Liver (tissue), 9 donors: Measurements from ENCODE around the gene AS3MT. TPM values are rescaled to one million over a fixed set of nuclear protein-coding genes. Genes with fewer than 3 reads are reported as not detected.
A peak's percentile ranks its signal among the peaks of the same experiment; 100 is the strongest.
"Not testable (repeated sequence)": the region's sequence is repeated elsewhere in the genome, so short reads cannot be mapped to it uniquely, and the experiment has no call there.

Experiments used
- DNase-seq: peaks from one replicate; pipeline ENCODE4 v3.0.0-alpha.2; 2017; ENCODE audit warnings: low spot score
- H3K27ac ChIP-seq, 2 donors: one replicate each; pipeline ENCODE4 v1.7.0; 2013; ENCODE audit warnings: inconsistent platforms in 2 of 2, low read length in 2 of 2, control low read depth in 1 of 2, low read depth in 1 of 2, mild to moderate bottlenecking in 1 of 2
- H3K27me3 ChIP-seq, 4 donors: one replicate each; pipeline versions ENCODE4 v1.6.1 to v1.7.0; 2013; ENCODE audit warnings: low read length in 3 of 4, inconsistent platforms in 1 of 4, mild to moderate bottlenecking in 1 of 4, moderate library complexity in 1 of 4; ENCODE audit not compliant: control insufficient read depth in 4 of 4, insufficient read depth in 4 of 4
- H3K36me3 ChIP-seq, 4 donors: one replicate each; pipeline versions ENCODE4 v1.6.1 to v1.7.0; 2013; ENCODE audit warnings: low read length in 3 of 4, mild to moderate bottlenecking in 3 of 4, low read depth in 1 of 4, moderate library complexity in 1 of 4; ENCODE audit not compliant: control insufficient read depth in 4 of 4, insufficient read depth in 3 of 4
- H3K4me1 ChIP-seq, 4 donors: one replicate each; pipeline versions ENCODE4 v1.6.1 to v1.7.0; 2013; ENCODE audit warnings: low read length in 3 of 4, mild to moderate bottlenecking in 3 of 4, moderate library complexity in 1 of 4; ENCODE audit not compliant: control insufficient read depth in 4 of 4, insufficient read depth in 4 of 4
- H3K4me3 ChIP-seq, 3 donors: one replicate each; pipeline versions ENCODE4 v1.6.1 to v1.7.0; 2013; ENCODE audit warnings: low read length in 3 of 3, control low read depth in 1 of 3, low read depth in 1 of 3, mild to moderate bottlenecking in 1 of 3
- H3K9ac ChIP-seq, 2 donors: one replicate each; pipeline ENCODE4 v1.7.0; 2013; ENCODE audit warnings: low read length in 2 of 2, mild to moderate bottlenecking in 2 of 2, moderate library complexity in 2 of 2, control low read depth in 1 of 2, low read depth in 1 of 2
- H3K9me3 ChIP-seq, 4 donors: one replicate each; pipeline versions ENCODE4 v1.6.1 to v1.7.0; 2013; ENCODE audit warnings: low read length in 3 of 4; ENCODE audit not compliant: control insufficient read depth in 4 of 4
- EGR1 ChIP-seq, 2 donors: IDR thresholded peaks; 2 replicates each; pipeline ENCODE4 v1.6.1; 2016 to 2018; ENCODE audit warnings: antibody characterized with exemption in 2 of 2, low read depth in 2 of 2
- FOXA1 ChIP-seq: IDR thresholded peaks from 2 replicates; pipeline ENCODE4 v1.6.1; 2016; ENCODE audit warnings: antibody characterized with exemption
- FOXA2 ChIP-seq: IDR thresholded peaks from 2 replicates; pipeline ENCODE4 v1.6.1; 2016; ENCODE audit warnings: antibody characterized with exemption
- HNF4A ChIP-seq, 2 donors: conservative IDR thresholded peaks; 2 replicates each; pipeline ENCODE4 v1.6.1; 2016; ENCODE audit warnings: antibody characterized with exemption in 2 of 2, mild to moderate bottlenecking in 2 of 2
- HNF4G ChIP-seq: IDR thresholded peaks from 2 replicates; pipeline ENCODE4 v1.6.1; 2016; ENCODE audit warnings: antibody characterized with exemption
- JUND ChIP-seq, 2 donors: IDR thresholded peaks; 2 replicates each; pipeline ENCODE4 v1.6.1; 2016; ENCODE audit warnings: antibody characterized with exemption in 2 of 2
- RAD21 ChIP-seq, 2 donors: IDR thresholded peaks; 2 replicates each; pipeline ENCODE4 v1.6.1; 2016; ENCODE audit warnings: antibody characterized with exemption in 2 of 2, mild to moderate bottlenecking in 2 of 2
- RXRA ChIP-seq, 2 donors: IDR thresholded peaks; 2 replicates each; pipeline ENCODE4 v1.6.1; 2017 to 2018; ENCODE audit warnings: antibody characterized with exemption in 2 of 2, mild to moderate bottlenecking in 1 of 2
- SP1 ChIP-seq: IDR thresholded peaks from 2 replicates; pipeline ENCODE4 v1.6.1; 2018; ENCODE audit warnings: antibody characterized with exemption, mild to moderate bottlenecking
- YY1 ChIP-seq: IDR thresholded peaks from 2 replicates; pipeline ENCODE4 v1.6.1; 2016; ENCODE audit warnings: antibody characterized with exemption, mild to moderate bottlenecking
- ZBTB33 ChIP-seq: IDR thresholded peaks from 2 replicates; pipeline ENCODE4 v1.6.1; 2016; ENCODE audit warnings: antibody characterized with exemption
- WGBS: extraction: QIAGEN DNeasy Blood & Tissue Kit; methylation state at CpG from one replicate; pipeline ENCODE4 v1.1.7; 2013; 5-methylcytosine and 5-hydroxymethylcytosine counted together
- polyA plus RNA-seq, 2 donors: library from polyadenylated mRNA; stranded (reverse) in 1 of 2; unstranded in 1 of 2; fragments of 200-250 nt in 1 of 2; fragments of >200 nt in 1 of 2; fragmentation: Nextera tagmentation in 1 of 2; extraction: Ambion mirVana in 1 of 2; gene quantifications; one replicate each; pipeline versions ENCODE4 v1.2.1 to v1.2.3, GENCODE V29; 2013 to 2015
- total RNA-seq, 2 donors: library from RNA; depleted of rRNA; stranded (reverse); fragments of >200 nt; gene quantifications; one replicate each; pipeline ENCODE4 v1.2.3, GENCODE V29; 2014
- TF ChIP-seq, protein P1 (sequence below): fragments of 150-350 bp; IDR thresholded peaks from 2 replicates; pipeline ENCODE4 v1.5.1; 2017; ENCODE audit warnings: improper control_type of control experiment, low read depth, low read length; ENCODE audit not compliant: missing input control
- TF ChIP-seq, protein P2 (sequence below): IDR thresholded peaks from 2 replicates; pipeline ENCODE4 v1.6.1; 2016; ENCODE audit warnings: antibody characterized with exemption, mild to moderate bottlenecking
- TF ChIP-seq, protein P3 (sequence below): IDR thresholded peaks from 2 replicates; pipeline ENCODE4 v1.6.1; 2016; ENCODE audit warnings: antibody characterized with exemption
- donor health status: healthy.
- donor health status: healthy.
- donor health status: healthy.
- donor health status: healthy.
- donor health status: healthy.

The AS3MT gene
- total and polyA plus RNA-seq, 4 donors: 13.4 to 38.1 (median 16.2) TPM

- peak in 1 of 2 donors; percentile 26 for TF ChIP-seq HNF4A (conservative IDR thresholded peaks at IDR 0.05)
- peak; percentile 13 for TF ChIP-seq SP1
- TF ChIP-seq, protein P1, sequence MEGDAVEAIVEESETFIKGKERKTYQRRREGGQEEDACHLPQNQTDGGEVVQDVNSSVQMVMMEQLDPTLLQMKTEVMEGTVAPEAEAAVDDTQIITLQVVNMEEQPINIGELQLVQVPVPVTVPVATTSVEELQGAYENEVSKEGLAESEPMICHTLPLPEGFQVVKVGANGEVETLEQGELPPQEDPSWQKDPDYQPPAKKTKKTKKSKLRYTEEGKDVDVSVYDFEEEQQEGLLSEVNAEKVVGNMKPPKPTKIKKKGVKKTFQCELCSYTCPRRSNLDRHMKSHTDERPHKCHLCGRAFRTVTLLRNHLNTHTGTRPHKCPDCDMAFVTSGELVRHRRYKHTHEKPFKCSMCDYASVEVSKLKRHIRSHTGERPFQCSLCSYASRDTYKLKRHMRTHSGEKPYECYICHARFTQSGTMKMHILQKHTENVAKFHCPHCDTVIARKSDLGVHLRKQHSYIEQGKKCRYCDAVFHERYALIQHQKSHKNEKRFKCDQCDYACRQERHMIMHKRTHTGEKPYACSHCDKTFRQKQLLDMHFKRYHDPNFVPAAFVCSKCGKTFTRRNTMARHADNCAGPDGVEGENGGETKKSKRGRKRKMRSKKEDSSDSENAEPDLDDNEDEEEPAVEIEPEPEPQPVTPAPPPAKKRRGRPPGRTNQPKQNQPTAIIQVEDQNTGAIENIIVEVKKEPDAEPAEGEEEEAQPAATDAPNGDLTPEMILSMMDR: no peak
- Histone ChIP-seq H3K4me1 (peaks cover 1 to 10% (median 7%) of the 10 kb centered on the region in 4 donors), H3K9me3 (peaks cover 0 to 7% (median under 1%) of the 10 kb centered on the region in 4 donors), H3K27me3 (no peaks in the 10 kb centered on the region), H3K4me3 (no peak within 1 kb of the TSS), H3K27ac (no peak within 1 kb of the TSS), H3K36me3 (no peaks in the 10 kb centered on the region), H3K9ac (no peak within 1 kb of the TSS)
- WGBS: 69% methylated on average over 5 of the region's 5 CpGs
- DNase-seq: no peak
Measured at GRCh38 chr10:102837230-102837721, 32.0 kb upstream of the AS3MT start, which contains the start of gene CYP17A1. Gene CYP17A1, minus strand, starts transcription at chr10:102837413. Its CDS starts 52 bp downstream, at chr10:102837361.

DNA sequence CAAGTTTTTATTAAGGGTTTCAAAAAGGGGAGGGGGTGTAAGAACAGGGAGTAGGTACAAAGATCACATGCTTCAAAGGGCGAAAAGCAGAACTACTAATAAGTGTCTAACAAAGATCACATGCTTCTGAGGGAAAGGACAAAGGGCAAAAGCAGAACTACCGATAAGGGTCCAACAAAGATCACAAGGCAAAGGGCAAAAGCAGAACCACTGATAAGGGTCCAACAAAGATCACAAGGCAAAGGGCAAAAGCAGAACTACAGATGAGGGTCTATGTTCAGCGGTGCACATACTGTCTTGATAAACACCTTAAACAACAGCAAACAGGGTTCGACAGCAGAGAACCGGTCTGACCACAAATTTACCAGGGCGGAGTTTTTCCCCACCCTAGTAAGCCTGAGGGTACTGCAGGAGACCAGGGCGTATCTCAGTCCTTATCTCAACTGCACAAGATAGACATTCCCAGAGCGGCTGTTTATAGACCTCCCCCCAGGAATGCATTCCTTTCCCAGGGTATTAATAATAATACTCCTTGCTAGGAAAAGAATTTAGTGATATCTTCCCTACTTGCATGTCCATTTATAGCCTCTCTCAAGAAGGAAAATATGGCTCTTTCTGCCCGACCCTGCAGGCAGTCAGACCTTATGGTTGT is 30.9 kb upstream of the AS3MT start:
- TF ChIP-seq HNF4A (conservative IDR thresholded peaks at IDR 0.05): peak; percentile 48 to 62
- peaks cover 1 to 18% (median 12%) of the 10 kb centered on the region in 4 donors for H3K4me1 ChIP-seq
- H3K27me3 ChIP-seq, H3K4me3 ChIP-seq, H3K9me3 ChIP-seq, DNase-seq, H3K36me3 ChIP-seq, H3K27ac ChIP-seq, H3K9ac ChIP-seq: not testable (repeated sequence)
- WGBS: 77% methylated on average over 9 of the region's 9 CpGs

GRCh38 chr10:102841827-102842345 is 27.4 kb upstream of the AS3MT start:
- H3K9ac ChIP-seq: no peak overlapping the region
- H3K27ac ChIP-seq: peak overlapping the region in 1 of 2 donors; percentile 60
- H3K9me3 ChIP-seq: peaks cover 0 to 13% (median under 1%) of the 10 kb centered on the region in 4 donors
- WGBS: 60% methylated on average over 11 of the region's 11 CpGs
- H3K27me3 ChIP-seq: no peaks in the 10 kb centered on the region
- H3K36me3 ChIP-seq: no peaks in the 10 kb centered on the region
- TF ChIP-seq EGR1 (IDR thresholded peaks at IDR 0.05; ENCODE audit: low read depth in 2 of 2): no peak
- TF ChIP-seq HNF4A (conservative IDR thresholded peaks at IDR 0.05): peak; percentile 54 to 70
- peak; percentile 62 for TF ChIP-seq FOXA1
- peak; percentile 18 for TF ChIP-seq SP1
- TF ChIP-seq RAD21 (IDR thresholded peaks at IDR 0.05): peak; percentile 25 to 64
- TF ChIP-seq JUND (IDR thresholded peaks at IDR 0.05): peak in 1 of 2 donors; percentile 20
- peak; percentile 85 for TF ChIP-seq FOXA2
- no peak for TF ChIP-seq ZBTB33
- peak; percentile 46 for TF ChIP-seq YY1
- peak in 1 of 2 donors; percentile 50 for TF ChIP-seq RXRA (IDR thresholded peaks at IDR 0.05)
- TF ChIP-seq, protein P2, sequence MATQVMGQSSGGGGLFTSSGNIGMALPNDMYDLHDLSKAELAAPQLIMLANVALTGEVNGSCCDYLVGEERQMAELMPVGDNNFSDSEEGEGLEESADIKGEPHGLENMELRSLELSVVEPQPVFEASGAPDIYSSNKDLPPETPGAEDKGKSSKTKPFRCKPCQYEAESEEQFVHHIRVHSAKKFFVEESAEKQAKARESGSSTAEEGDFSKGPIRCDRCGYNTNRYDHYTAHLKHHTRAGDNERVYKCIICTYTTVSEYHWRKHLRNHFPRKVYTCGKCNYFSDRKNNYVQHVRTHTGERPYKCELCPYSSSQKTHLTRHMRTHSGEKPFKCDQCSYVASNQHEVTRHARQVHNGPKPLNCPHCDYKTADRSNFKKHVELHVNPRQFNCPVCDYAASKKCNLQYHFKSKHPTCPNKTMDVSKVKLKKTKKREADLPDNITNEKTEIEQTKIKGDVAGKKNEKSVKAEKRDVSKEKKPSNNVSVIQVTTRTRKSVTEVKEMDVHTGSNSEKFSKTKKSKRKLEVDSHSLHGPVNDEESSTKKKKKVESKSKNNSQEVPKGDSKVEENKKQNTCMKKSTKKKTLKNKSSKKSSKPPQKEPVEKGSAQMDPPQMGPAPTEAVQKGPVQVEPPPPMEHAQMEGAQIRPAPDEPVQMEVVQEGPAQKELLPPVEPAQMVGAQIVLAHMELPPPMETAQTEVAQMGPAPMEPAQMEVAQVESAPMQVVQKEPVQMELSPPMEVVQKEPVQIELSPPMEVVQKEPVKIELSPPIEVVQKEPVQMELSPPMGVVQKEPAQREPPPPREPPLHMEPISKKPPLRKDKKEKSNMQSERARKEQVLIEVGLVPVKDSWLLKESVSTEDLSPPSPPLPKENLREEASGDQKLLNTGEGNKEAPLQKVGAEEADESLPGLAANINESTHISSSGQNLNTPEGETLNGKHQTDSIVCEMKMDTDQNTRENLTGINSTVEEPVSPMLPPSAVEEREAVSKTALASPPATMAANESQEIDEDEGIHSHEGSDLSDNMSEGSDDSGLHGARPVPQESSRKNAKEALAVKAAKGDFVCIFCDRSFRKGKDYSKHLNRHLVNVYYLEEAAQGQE: no peak
- TF ChIP-seq, protein P3, sequence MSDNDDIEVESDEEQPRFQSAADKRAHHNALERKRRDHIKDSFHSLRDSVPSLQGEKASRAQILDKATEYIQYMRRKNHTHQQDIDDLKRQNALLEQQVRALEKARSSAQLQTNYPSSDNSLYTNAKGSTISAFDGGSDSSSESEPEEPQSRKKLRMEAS: peak; percentile 9
- no peak for TF ChIP-seq HNF4G
- peaks cover 1 to 22% (median 13%) of the 10 kb centered on the region in 4 donors for H3K4me1 ChIP-seq
- H3K4me3 ChIP-seq: no peak overlapping the region
- DNase-seq: no peak
